Epithelial cell of esophagus (primary cell): Measurements from ENCODE around the gene UBTF.

Experiments used
- DNase-seq: peaks from one replicate; pipeline ENCODE4 v3.0.0; 2010; ENCODE audit warnings: low read depth
- H3K4me3 ChIP-seq: 2 replicates; pipeline ENCODE4 v1.5.1; 2011; ENCODE audit warnings: mild to moderate bottlenecking, low read length, control low read depth
- CTCF ChIP-seq: IDR thresholded peaks from 2 replicates; pipeline ENCODE4 v1.5.1; 2011; ENCODE audit warnings: low read depth, mild to moderate bottlenecking, low read length, control low read depth, inconsistent platforms; ENCODE audit not compliant: insufficient read depth; ENCODE audit errors: missing control alignments

UBTF gene

GRCh38 chr17:44220213-44221083 is 973 bp upstream of the UBTF start:
- no peak for TF ChIP-seq CTCF
- peak overlapping the region; percentile 79 for H3K4me3 ChIP-seq
- DNase-seq, result peak; percentile 59

DNA sequence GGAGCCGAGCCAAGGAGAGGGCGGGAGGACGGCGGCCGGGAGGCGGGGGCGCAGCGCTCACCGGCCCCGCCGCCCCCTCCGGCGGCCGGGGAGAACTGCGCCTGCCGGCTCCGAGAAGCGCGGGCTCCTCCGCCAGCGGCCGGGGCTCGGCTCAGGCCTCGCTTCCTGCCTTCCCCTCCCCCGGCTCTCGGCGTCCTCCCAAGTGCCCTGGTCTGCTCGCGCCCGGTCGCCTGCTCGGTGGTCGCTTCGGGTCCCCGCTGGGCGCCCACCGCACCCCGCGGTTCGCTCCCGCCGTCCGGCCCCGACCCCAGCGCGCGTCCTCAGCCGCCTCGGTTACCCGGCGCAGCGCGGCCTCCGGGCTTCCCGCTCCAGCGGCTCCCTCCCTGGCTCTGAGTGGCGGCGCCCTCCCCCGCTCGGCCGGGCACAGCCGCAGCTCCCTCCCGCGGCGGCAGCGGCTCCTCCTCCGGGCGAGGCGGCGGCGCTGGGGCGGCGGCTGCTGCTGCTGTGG is 313 bp downstream of the UBTF start:
- peak; percentile 75 for DNase-seq
- no peak for TF ChIP-seq CTCF
- peak overlapping the region; percentile 43 for H3K4me3 ChIP-seq

- peak; percentile 34 for TF ChIP-seq CTCF
- H3K4me3 ChIP-seq, result peak overlapping the region; percentile 63
- DNase-seq, result peak; percentile 91
Measured at GRCh38 chr17:44218344-44219107, 949 bp downstream of the UBTF start.

DNA sequence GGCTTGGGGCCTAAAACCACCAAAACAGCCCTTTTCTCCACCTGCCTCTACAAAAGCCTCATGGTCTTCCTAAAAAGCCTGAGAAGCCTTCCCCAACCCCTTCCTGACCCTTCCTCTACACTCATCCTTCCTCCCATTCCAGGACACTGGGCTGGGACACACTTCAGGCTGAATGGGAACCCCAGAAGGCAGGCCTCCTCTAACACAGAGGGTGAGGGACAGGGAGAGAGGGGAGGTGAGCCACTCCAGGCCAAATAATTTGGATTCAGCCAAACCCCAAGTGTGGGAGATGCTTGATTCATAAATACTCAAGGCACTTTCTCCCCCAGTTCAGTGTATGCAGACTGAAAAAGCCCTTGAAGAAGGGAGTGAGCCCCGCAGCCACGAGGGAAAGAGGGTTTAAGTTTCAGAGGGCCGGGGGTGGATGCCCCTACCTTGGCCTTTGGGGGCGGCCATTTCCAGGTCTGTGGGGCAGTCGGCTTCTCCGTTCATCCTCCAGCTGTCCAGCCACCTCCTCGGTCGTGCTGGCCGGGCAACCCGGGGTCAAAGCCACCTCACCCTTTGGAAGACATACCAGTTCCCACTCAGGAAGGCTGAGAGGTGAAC is 1.6 kb downstream of the UBTF start:
- peak overlapping the region; percentile 63 for H3K4me3 ChIP-seq
- DNase-seq, result no peak
- TF ChIP-seq CTCF, result no peak

- no peak for TF ChIP-seq CTCF
- H3K4me3 ChIP-seq, result no peak overlapping the region
- no peak for DNase-seq
Measured at GRCh38 chr17:44216694-44217093, 2.8 kb downstream of the UBTF start.

- DNase-seq, result no peak
- H3K4me3 ChIP-seq, result no peak overlapping the region
- no peak for TF ChIP-seq CTCF
Measured at GRCh38 chr17:44216173-44216572, 3.3 kb downstream of the UBTF start.
